ENCODE results near the gene NT5C3B.

- TF ChIP-seq CTCF (IDR thresholded peaks at IDR 0.05) (peak; percentile 99), EZH2 (IDR thresholded peaks at IDR 0.05; ENCODE audit: borderline replicate concordance, insufficient read depth, low read depth, low read length, poor library complexity, severe bottlenecking) (no peak)
Measured at GRCh38 chr17:41801374-41802271, 34.4 kb downstream of the NT5C3B start.
